Activated CD4-positive, alpha-beta memory T cell treated with anti-CD3 and anti-CD28 coated beads, Interleukin-2, amount 10 ng/mL, durations not matched to agents 7 days and 5 days (primary cell): Measurements from ENCODE around the gene DTD2. TPM values are rescaled to one million over a fixed set of nuclear protein-coding genes. Genes with fewer than 3 reads are reported as not detected.

Experiments used
- CTCF ChIA-PET: fragments of 350-600 bp; sonication (Branson Sonifier 250); formaldehyde crosslinking; loops from one replicate; lab custom pipeline; 2021; ENCODE audit warnings: antibody characterized with exemption, inconsistent platforms; lab: Charles Lee
- POLR2A ChIA-PET: fragments of 350-600 bp; sonication (Branson Sonifier 250); formaldehyde crosslinking; loops from one replicate; lab custom pipeline; 2021; ENCODE audit warnings: antibody characterized with exemption; lab: Charles Lee
- DNase-seq: peaks from one replicate; pipeline ENCODE4 v3.0.0-alpha.2; 2020
- H3K27ac Mint-ChIP-seq: one replicate; pipeline ENCODE4 v1.8.0; 2021; ENCODE audit warnings: mild to moderate bottlenecking, mixed read lengths
- H3K27me3 Mint-ChIP-seq: one replicate; pipeline ENCODE4 v1.8.0; 2021; ENCODE audit warnings: mixed read lengths
- H3K36me3 Mint-ChIP-seq: one replicate; pipeline ENCODE4 v1.8.0; 2021; ENCODE audit warnings: low read depth, mixed read lengths
- H3K4me1 Mint-ChIP-seq: one replicate; pipeline ENCODE4 v1.8.0; 2021; ENCODE audit warnings: mixed read lengths
- H3K4me3 Mint-ChIP-seq: one replicate; pipeline ENCODE4 v1.8.0; 2021; ENCODE audit warnings: mild to moderate bottlenecking, mixed read lengths
- H3K9me3 Mint-ChIP-seq: one replicate; pipeline ENCODE4 v1.8.0; 2021; ENCODE audit warnings: mixed read lengths
- total RNA-seq, 2 experiments: library from RNA; stranded (reverse); gene quantifications; one replicate each; pipeline ENCODE4 v1.2.3, GENCODE V29; 2021

DTD2 gene
- 10 to 100 TPM; 12.8 to 13.0 TPM for total RNA-seq

DNA sequence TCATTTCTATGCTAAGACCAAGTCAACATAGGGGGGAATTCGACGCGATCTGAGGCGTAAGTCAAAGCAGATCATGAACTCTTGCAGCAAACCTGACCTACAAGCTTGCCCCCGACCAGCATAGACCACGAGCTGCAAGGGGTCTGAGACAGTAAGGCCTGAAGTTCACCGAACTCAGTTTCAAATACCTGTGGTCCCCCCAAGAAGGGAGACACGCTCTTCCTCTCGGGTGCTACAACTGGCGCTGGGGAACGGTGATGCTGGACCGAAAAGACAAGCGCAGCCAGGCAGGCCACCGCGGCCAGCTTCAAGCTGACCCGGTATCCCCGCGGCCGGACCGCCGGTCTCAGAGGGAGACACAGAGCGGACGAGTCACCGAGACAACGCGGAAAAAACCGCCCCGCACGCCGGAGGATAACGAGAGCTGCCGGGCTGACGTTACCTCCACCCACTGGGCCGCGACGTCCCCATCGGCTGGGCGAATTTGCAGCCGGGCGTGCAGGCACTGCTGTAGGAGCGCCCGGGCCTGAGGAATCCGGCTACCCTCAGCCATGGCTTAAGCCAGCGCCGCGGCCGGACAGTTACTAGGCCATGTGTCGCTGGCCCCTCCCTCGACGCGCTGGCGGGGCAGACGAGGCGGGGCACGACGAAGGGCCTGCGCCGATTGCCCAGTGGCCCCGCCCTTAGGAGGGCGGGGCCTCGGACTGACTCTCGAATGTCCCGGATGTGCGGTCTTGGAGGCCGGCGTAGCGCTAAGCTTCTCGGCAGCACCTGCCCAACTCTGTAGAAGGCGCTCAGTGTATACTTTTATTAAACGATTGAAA, at the start of gene DTD2:
TSS of gene DTD2 (minus strand) at position 666 of the 824 bp plus-strand sequence. CDS start at position 553, 113 bp downstream.
- Mint-ChIP-seq H3K27me3 (peaks cover 1% of the 10 kb centered on the region), H3K9me3 (no peaks in the 10 kb centered on the region), H3K36me3 (no peaks in the 10 kb centered on the region), H3K27ac (peak within 1 kb of the TSS; percentile 91), H3K4me1 (peaks cover 30% of the 10 kb centered on the region), H3K4me3 (peak within 1 kb of the TSS; percentile 97)
- ChIA-PET POLR2A (interaction anchor here (0.9 to 3.3 kb wide), 10 partner anchors 8 to 836 kb away, joined by 3 to 33 read pairs (median 7); partner anchors contain the start of genes AP4S1, HEATR5A, HECTD1 and SCFD1), CTCF (interaction anchor here (0.7 to 2.7 kb wide), 6 partner anchors 11 to 469 kb away, joined by 3 to 17 read pairs (median 4); partner anchors contain the start of genes HEATR5A and HECTD1)
- DNase-seq, result peak; percentile 93

DNA sequence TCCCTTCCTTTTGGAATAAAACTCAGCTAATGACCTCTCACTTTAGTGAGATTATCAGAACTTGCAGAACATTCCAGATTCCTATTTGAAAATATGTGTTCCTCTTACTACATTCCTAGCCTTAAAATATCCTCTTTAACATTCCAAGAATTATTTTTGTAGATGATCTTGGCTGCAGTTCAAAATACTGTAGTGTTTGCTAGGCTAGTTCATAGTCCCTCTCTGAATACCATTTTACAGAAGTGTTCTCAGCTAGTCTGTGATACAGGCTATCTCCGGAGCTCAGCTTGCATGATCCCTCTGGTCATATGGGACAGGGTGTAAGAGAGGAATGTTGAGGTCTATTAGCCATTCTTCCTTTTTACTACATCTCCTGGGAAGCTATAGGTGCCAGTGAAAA, 48.1 kb upstream of the DTD2 start:
- no peak for DNase-seq
- CTCF ChIA-PET, result interaction anchor here (1.2 kb wide), 1 partner anchor 745 kb away, joined by 3 read pairs; no protein-coding TSS in a partner anchor

DNA sequence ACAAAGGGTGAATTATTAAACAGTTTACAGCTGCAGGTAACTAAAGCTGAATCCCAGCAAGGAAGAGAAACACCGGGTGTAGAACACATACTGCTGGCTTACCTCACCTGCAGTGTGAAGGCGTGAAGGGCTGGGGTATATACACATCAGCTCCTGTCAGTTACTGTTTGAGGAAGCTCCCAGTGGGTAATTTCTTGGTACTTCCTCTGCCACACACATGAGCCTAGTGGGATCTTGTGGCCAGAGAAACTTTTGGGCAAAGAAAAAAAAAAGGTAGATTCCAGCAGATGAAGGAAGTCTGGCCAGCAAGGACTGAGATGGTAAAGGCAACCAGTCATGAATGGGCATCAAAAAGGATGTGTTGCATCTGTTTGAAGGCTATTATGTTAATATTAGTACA, 44.6 kb upstream of the DTD2 start:
- Mint-ChIP-seq H3K27ac (no peak overlapping the region), H3K9me3 (no peaks in the 10 kb centered on the region), H3K36me3 (no peaks in the 10 kb centered on the region), H3K4me1 (no peaks in the 10 kb centered on the region), H3K27me3 (peaks cover 19% of the 10 kb centered on the region), H3K4me3 (no peak overlapping the region)
- ChIA-PET POLR2A (no interaction called here), CTCF (interaction anchor here (0.6 kb wide), 1 partner anchor 1022 kb away, joined by 3 read pairs; no protein-coding TSS in a partner anchor)
- no peak for DNase-seq

More for the DNA sequence above, 48.1 kb upstream of the DTD2 start:
- no peak overlapping the region for H3K4me3 Mint-ChIP-seq
- POLR2A ChIA-PET, result no interaction called here
- no peaks in the 10 kb centered on the region for H3K4me1 Mint-ChIP-seq
- no peaks in the 10 kb centered on the region for H3K36me3 Mint-ChIP-seq
- no peaks in the 10 kb centered on the region for H3K9me3 Mint-ChIP-seq
- H3K27me3 Mint-ChIP-seq, result no peaks in the 10 kb centered on the region
- H3K27ac Mint-ChIP-seq, result no peak overlapping the region

DNA sequence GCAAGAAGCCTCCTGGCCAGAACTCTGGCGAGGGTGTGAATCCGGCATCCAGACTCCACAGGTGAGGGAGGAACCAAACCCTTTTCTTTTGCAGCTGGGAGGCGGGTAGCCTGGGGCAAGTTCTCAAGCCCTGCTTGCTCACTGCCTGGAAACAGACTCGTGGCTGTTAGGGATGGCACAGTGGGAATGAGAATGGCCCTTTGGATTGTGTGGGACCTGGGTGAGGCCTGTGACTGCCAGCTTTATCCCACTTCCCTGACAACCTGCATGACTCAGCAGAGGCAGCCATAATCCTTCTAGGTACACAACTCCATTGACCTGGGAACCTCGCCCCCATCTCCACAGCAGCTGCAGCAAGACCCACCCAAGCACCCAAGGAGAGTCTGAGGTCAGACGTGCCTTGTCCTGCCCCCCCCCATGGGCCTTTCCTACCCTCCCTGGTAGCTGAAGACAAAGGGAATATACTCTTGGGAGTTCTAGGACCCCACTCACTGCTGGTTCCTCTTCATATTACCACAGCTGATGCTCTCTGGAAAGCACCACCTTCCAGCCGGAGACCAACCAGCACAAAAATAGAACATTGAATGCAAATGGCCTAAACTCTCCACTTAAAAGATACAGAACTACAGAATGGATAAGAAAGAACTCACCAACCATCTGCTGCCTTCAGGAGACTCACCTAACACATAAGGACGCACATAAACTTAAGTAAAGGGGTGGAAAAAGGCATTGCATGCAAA, 35.6 kb upstream of the DTD2 start:
- Mint-ChIP-seq H3K36me3 (no peaks in the 10 kb centered on the region), H3K9me3 (no peaks in the 10 kb centered on the region), H3K27ac (no peak overlapping the region), H3K27me3 (peaks cover 16% of the 10 kb centered on the region), H3K4me3 (no peak overlapping the region), H3K4me1 (no peaks in the 10 kb centered on the region)
- POLR2A ChIA-PET, result interaction anchor here (0.6 kb wide), 1 partner anchor 882 kb away, joined by 3 read pairs; no protein-coding TSS in a partner anchor
- DNase-seq, result no peak
- CTCF ChIA-PET, result no interaction called here

DNA sequence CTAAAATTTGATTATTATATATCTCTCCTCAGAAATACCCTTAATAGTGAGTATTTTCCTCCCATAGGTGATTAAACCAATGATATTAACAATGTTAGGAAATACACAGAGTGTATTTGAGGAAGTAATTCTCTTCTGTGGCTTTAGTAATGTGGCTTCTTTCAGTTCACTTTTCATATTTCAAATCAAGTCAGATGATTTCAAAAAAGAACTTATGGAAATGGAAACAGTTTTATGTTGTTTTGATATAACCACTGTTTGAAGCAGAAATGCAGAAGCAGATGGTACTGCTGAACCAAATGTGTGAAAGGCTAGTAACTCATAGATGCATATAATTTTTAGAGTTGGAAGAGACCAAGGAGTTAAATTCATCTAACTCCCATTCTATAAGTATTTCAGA, 32.4 kb upstream of the DTD2 start:
- no peak for DNase-seq
- ChIA-PET CTCF (no interaction called here), POLR2A (no interaction called here)
- Mint-ChIP-seq H3K36me3 (no peaks in the 10 kb centered on the region), H3K27ac (no peak overlapping the region), H3K4me1 (no peaks in the 10 kb centered on the region), H3K4me3 (no peak overlapping the region), H3K27me3 (peaks cover 3% of the 10 kb centered on the region), H3K9me3 (no peaks in the 10 kb centered on the region)

DNA sequence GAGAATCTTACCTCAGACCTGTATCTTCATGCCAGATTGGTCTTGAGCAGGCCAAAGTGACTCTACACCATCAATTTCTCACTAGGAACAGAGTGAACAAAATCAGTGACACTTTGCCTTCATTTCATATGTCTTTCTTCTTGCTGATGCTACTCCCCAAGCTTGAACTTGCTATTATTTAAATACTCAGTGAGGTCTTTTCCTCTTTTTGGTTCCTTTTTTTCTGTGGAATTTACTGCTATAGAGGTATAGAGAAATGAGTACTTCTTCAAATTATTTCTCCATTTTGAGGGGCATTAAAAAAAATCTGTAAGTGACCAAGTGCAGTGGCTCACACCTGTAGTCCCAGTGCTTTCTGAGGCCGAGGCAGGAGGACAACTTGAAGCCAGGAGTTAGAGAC, 30.6 kb upstream of the DTD2 start, which contains the start of gene GPR33:
TSS of gene GPR33 (minus strand) at position 154 of the 400 bp plus-strand sequence. CDS start 4,074 bp downstream, outside the sequence.
- no peak within 1 kb of the TSS for H3K27ac Mint-ChIP-seq
- POLR2A ChIA-PET, result no interaction called here
- H3K27me3 Mint-ChIP-seq, result peaks cover 8% of the 10 kb centered on the region
- no peaks in the 10 kb centered on the region for H3K36me3 Mint-ChIP-seq
- CTCF ChIA-PET, result no interaction called here
- no peak within 1 kb of the TSS for H3K4me3 Mint-ChIP-seq
- H3K9me3 Mint-ChIP-seq, result no peaks in the 10 kb centered on the region
- DNase-seq, result no peak
- no peaks in the 10 kb centered on the region for H3K4me1 Mint-ChIP-seq

DNA sequence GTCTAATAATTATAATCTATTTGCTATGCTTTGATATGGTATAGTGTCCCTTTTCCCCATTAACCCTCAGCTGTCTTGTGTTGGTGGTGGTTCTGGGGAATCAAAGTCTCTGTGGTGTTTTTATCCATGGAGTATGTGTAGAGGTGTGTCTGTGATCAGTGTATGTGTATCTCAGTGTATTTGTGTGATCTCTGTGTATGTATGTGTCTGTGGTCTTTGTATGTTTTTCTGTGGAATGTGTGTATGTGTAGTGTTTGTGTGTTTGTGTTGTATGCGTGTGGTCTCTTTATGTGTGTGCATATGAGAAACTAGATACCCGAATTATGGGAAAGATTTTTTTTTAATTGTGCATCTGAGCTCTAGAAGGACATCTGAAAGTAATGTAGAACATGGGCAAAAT, 29.5 kb upstream of the DTD2 start:
- ChIA-PET POLR2A (no interaction called here), CTCF (no interaction called here)
- Mint-ChIP-seq H3K27ac (no peak overlapping the region), H3K27me3 (peaks cover 8% of the 10 kb centered on the region), H3K4me3 (no peak overlapping the region), H3K4me1 (no peaks in the 10 kb centered on the region), H3K9me3 (no peaks in the 10 kb centered on the region), H3K36me3 (no peaks in the 10 kb centered on the region)
- DNase-seq, result no peak

DNA sequence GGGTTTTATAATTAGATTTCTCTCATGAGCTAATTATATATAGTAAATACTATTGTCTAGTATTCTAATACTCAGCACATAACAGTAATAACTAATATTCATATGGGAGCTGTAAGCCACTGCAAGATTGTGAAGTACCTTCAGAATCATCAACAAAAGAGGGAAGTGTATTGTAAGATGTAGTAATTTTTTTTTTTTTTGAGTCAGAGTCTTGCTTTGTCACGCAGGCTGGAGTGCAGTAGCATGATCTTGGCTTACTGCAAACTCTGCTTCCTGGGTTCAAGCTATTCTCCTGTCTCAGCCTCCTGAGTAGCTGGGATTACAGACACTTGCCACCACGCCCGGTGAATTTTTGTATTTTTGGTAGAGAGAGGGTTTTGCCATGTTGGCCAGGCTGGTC, 27.4 kb upstream of the DTD2 start:
- H3K4me3 Mint-ChIP-seq, result no peak overlapping the region
- no peak for DNase-seq
- H3K36me3 Mint-ChIP-seq, result no peaks in the 10 kb centered on the region
- POLR2A ChIA-PET, result no interaction called here
- no peaks in the 10 kb centered on the region for H3K9me3 Mint-ChIP-seq
- CTCF ChIA-PET, result no interaction called here
- no peaks in the 10 kb centered on the region for H3K4me1 Mint-ChIP-seq
- peaks cover 10% of the 10 kb centered on the region for H3K27me3 Mint-ChIP-seq
- H3K27ac Mint-ChIP-seq, result no peak overlapping the region

DNA sequence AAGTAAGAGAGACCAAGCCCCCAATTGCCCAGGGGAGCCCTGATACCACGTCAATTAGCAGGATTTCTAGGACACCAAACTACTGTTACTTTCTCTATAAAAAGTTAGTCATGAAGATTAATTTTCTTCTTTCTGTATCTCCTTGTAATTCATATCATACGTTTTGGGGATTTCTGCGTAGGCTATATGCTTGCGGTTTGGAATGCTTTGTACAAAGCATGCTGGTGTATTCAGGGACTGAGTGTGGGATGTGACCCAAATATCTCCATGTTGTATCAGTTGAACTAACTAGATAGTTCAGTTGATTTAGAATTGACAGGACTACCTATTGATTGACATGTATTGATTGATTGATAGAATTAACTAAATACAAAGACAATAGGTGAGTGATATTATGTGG, 22.9 kb upstream of the DTD2 start:
- H3K27me3 Mint-ChIP-seq, result peaks cover 12% of the 10 kb centered on the region
- H3K27ac Mint-ChIP-seq, result no peak overlapping the region
- no peaks in the 10 kb centered on the region for H3K4me1 Mint-ChIP-seq
- H3K4me3 Mint-ChIP-seq, result no peak overlapping the region
- DNase-seq, result no peak
- ChIA-PET POLR2A (no interaction called here), CTCF (no interaction called here)
- H3K9me3 Mint-ChIP-seq, result no peaks in the 10 kb centered on the region
- no peaks in the 10 kb centered on the region for H3K36me3 Mint-ChIP-seq

DNA sequence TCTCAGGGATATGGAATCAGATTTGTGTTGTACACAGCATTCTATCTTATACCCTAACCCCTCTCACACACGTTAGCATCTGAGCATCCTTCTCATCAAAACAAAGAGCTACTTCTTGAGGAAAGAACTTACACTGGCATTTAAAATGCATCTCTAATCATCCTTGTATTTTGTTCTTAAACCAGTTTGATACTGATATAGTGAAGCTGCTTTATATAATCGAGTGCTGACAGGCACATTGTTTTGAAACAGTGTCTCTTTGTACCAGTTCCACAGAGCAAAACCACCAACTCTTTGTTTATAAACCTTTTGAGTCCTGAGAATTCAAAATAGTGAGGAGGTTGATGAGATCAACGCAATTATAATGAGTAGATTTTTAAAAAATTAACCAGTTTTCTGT, 21.7 kb upstream of the DTD2 start:
- Mint-ChIP-seq H3K4me3 (no peak overlapping the region), H3K9me3 (no peaks in the 10 kb centered on the region), H3K36me3 (no peaks in the 10 kb centered on the region), H3K27me3 (peaks cover 12% of the 10 kb centered on the region), H3K4me1 (no peaks in the 10 kb centered on the region), H3K27ac (no peak overlapping the region)
- ChIA-PET POLR2A (no interaction called here), CTCF (no interaction called here)
- DNase-seq, result no peak

DNA sequence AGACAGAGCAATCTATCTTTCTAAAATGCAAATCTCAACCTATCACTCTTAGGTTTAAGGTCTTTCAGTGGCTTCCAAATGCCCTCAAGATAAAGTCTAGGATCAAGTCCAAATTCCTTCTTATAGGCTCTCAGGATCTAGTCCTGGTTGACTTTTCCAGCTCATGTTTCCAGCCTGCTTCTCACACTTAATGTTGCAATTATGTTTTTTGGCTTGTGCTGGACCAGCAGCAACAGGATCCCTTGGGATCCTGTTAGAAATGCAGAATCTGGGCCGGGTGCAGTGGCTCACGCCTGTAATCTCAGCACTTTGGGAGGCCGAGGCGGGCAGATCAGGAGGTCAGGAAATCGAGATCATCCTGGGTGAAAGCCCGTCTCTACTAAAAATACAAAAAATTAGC, 19.9 kb upstream of the DTD2 start:
- Mint-ChIP-seq H3K27me3 (peaks cover 8% of the 10 kb centered on the region), H3K27ac (no peak overlapping the region), H3K9me3 (peaks cover 5% of the 10 kb centered on the region), H3K4me1 (no peaks in the 10 kb centered on the region), H3K36me3 (no peaks in the 10 kb centered on the region), H3K4me3 (no peak overlapping the region)
- ChIA-PET POLR2A (no interaction called here), CTCF (no interaction called here)
- DNase-seq, result no peak

DNA sequence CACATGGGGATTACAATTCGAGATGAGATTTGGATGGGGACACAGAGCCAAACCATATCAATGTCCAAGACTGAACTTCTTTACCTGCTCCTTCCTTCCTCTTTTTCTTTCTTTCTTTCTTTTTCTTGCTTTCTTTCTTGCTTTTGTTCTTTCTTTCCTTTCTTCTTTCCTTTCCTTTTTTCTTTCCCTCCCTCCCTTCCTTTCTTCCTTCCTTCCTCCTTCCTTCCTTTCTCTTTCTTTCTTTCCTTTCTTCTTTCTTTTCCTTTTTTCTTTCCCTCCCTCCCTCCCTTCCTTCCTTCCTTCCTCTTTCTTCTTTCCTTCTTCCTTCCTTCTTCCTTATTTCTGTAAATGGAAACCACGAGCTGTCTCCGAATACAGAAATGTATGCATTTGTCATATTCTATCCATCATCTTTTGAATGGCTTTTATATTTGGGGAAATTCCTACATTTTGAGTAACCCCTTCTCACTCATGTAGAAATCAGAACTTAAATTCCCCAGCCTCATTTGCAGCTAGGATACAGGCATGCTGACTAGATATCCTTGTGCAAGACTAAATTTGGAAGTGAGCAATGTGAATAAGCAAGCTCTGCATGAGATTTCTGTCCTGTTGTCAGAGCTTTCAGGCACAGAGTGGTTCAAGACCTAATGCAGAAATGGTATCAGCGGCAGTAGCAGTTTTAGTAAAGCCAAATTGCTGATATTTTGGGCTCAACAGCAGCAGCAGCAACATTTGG, 19.0 kb upstream of the DTD2 start:
- no peaks in the 10 kb centered on the region for H3K36me3 Mint-ChIP-seq
- DNase-seq, result no peak
- no peak overlapping the region for H3K27ac Mint-ChIP-seq
- peaks cover 5% of the 10 kb centered on the region for H3K9me3 Mint-ChIP-seq
- CTCF ChIA-PET, result no interaction called here
- POLR2A ChIA-PET, result no interaction called here
- H3K27me3 Mint-ChIP-seq, result peaks cover 8% of the 10 kb centered on the region
- no peak overlapping the region for H3K4me3 Mint-ChIP-seq
- no peaks in the 10 kb centered on the region for H3K4me1 Mint-ChIP-seq

DNA sequence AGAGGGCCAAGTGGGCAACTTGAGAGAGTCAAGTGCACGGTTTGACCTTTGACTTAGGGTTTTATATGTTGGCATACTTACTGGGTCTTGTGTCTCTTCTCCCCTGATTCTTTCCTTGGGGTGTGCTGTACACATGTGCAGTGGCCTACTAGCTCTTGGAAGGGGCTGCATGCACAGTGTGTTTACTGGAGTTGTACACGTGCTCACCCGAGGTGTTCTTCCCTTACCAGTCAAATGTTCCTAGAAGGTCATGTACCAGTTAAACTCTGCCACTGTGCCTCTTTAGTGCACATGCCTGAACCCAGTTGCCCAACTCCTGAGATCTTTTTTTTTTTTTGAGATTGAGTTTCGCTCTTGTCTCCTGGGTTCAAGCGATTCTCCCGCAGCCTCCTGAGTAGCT, 9.2 kb upstream of the DTD2 start:
- H3K9me3 Mint-ChIP-seq, result no peaks in the 10 kb centered on the region
- no peak overlapping the region for H3K27ac Mint-ChIP-seq

More for the DNA sequence above, 9.2 kb upstream of the DTD2 start:
- H3K36me3 Mint-ChIP-seq, result no peaks in the 10 kb centered on the region
- H3K4me3 Mint-ChIP-seq, result no peak overlapping the region
- no peaks in the 10 kb centered on the region for H3K27me3 Mint-ChIP-seq
- ChIA-PET POLR2A (no interaction called here), CTCF (no interaction called here)
- H3K4me1 Mint-ChIP-seq, result no peaks in the 10 kb centered on the region
- no peak for DNase-seq
